Measurements from ENCODE around the gene DHX35. TPM values are rescaled to one million over a fixed set of nuclear protein-coding genes. Genes with fewer than 3 reads are reported as not detected.

Gene DHX35
- total and polyA plus RNA-seq, 2 donors from 2014 or later: 6.9 to 11.0 TPM

DNA sequence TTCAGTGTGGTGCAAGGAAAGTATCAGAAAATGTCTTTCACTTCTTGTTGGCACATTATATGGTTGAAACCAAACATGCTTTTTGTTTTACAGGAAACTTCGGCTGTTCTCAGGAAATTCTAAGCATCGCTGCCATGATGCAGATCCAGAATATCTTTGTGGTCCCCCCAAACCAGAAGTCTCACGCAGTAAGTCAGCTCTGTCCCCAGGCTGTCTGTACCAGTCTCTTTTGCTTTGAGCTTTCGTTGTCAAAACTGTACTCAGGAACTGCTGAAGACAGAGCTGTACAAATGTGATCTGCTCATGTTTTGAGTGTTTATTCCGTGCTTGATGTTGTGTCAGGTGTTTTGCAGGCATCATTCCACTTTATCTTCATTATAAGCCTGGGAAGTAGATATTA, 59.6 kb downstream of the DHX35 start:
- Histone ChIP-seq H3K9ac (ENCODE audit: low read length in 3 of 3) (no peak overlapping the region), H3K36me3 (ENCODE audit: control insufficient read depth in 2 of 3, insufficient read depth in 3 of 3, low read length in 3 of 3) (peaks cover 3 to 49% (median 40%) of the 10 kb centered on the region in 3 donors), H3K27ac (ENCODE audit: low read depth in 2 of 2, low read length in 2 of 2) (no peak overlapping the region), H3K27me3 (ENCODE audit: control insufficient read depth, insufficient read depth, low read length) (no peaks in the 10 kb centered on the region), H3K9me3 (ENCODE audit: control insufficient read depth in 2 of 3, insufficient read depth in 1 of 3, low read length in 3 of 3) (no peaks in the 10 kb centered on the region), H3K4me1 (ENCODE audit: control insufficient read depth in 2 of 3, insufficient read depth in 2 of 3, low read depth in 1 of 3, low read length in 3 of 3) (no peaks in the 10 kb centered on the region), H3K4me3 (ENCODE audit: low read length in 3 of 3) (no peak overlapping the region)
- no peak for FAIRE-seq
- intact Hi-C loops (cut with DNase I): no loop called here
- TF ChIP-seq, protein P1, sequence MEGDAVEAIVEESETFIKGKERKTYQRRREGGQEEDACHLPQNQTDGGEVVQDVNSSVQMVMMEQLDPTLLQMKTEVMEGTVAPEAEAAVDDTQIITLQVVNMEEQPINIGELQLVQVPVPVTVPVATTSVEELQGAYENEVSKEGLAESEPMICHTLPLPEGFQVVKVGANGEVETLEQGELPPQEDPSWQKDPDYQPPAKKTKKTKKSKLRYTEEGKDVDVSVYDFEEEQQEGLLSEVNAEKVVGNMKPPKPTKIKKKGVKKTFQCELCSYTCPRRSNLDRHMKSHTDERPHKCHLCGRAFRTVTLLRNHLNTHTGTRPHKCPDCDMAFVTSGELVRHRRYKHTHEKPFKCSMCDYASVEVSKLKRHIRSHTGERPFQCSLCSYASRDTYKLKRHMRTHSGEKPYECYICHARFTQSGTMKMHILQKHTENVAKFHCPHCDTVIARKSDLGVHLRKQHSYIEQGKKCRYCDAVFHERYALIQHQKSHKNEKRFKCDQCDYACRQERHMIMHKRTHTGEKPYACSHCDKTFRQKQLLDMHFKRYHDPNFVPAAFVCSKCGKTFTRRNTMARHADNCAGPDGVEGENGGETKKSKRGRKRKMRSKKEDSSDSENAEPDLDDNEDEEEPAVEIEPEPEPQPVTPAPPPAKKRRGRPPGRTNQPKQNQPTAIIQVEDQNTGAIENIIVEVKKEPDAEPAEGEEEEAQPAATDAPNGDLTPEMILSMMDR (IDR thresholded peaks at IDR 0.05; ENCODE audit: borderline replicate concordance, extremely low read depth, insufficient read depth): no peak
- DNase-seq: no peak

DNA sequence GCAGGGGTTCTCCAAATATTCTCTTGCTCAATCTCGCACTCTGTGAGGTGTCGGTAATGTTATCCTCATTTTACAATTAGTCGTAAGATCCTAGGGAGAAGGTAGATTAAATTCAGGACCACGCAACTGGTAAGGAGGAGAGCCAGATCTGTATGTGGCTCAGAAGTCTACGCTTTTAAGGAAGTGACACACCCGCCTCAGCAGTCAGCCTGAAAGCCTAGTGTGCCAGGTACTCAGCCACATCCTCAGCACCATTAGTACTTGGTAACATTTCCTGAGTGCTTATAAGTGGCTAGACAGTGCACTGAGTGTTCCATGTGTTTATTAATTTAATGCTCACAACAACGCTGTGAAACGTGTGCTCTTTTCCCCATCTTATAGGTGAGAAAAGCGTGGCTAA, 63.7 kb downstream of the DHX35 start:
- intact Hi-C loops (cut with DNase I): no loop called here

DNA sequence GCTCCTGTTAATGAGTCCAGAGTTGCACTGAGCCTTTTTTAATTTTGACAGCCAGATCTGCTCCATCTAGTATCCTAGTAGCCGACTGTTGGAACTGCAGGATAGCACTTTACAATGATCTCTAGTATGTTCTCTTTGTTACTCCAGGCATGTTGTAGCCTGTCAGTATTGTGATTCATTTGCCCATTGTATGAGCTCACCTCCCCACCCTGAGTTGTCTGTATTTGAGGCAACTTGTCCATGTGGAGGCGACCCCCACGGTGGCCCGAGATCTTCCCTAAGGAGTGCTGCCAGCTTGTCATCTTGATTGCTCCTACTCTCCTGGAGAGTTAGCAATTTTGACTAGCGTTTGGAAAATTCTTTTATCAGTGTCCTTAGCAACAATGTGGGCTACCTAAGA, 67.2 kb downstream of the DHX35 start:
- FAIRE-seq: no peak
- no peaks in the 10 kb centered on the region for H3K27me3 ChIP-seq (ENCODE audit: control insufficient read depth, insufficient read depth, low read length)

More for the DNA sequence above, 63.7 kb downstream of the DHX35 start:
- FAIRE-seq: no peak
- DNase-seq: no peak
- H3K36me3 ChIP-seq (ENCODE audit: control insufficient read depth in 2 of 3, insufficient read depth in 3 of 3, low read length in 3 of 3): peaks cover 3 to 52% (median 34%) of the 10 kb centered on the region in 3 donors
- H3K27ac ChIP-seq (ENCODE audit: low read depth in 2 of 2, low read length in 2 of 2): no peak overlapping the region
- H3K4me3 ChIP-seq (ENCODE audit: low read length in 3 of 3): no peak overlapping the region
- H3K4me1 ChIP-seq (ENCODE audit: control insufficient read depth in 2 of 3, insufficient read depth in 2 of 3, low read depth in 1 of 3, low read length in 3 of 3): no peaks in the 10 kb centered on the region
- no peaks in the 10 kb centered on the region for H3K27me3 ChIP-seq (ENCODE audit: control insufficient read depth, insufficient read depth, low read length)
- no peak overlapping the region for H3K9ac ChIP-seq (ENCODE audit: low read length in 3 of 3)
- no peaks in the 10 kb centered on the region for H3K9me3 ChIP-seq (ENCODE audit: control insufficient read depth in 2 of 3, insufficient read depth in 1 of 3, low read length in 3 of 3)
- TF ChIP-seq, protein P1 (IDR thresholded peaks at IDR 0.05; ENCODE audit: borderline replicate concordance, extremely low read depth, insufficient read depth): no peak

More for the DNA sequence above, 67.2 kb downstream of the DHX35 start:
- no peak overlapping the region for H3K9ac ChIP-seq (ENCODE audit: low read length in 3 of 3)
- peaks cover 0 to 33% (median 20%) of the 10 kb centered on the region in 3 donors for H3K36me3 ChIP-seq (ENCODE audit: control insufficient read depth in 2 of 3, insufficient read depth in 3 of 3, low read length in 3 of 3)
- H3K27ac ChIP-seq (ENCODE audit: low read depth in 2 of 2, low read length in 2 of 2): no peak overlapping the region
- intact Hi-C loops (cut with DNase I): no loop called here
- TF ChIP-seq, protein P1 (IDR thresholded peaks at IDR 0.05; ENCODE audit: borderline replicate concordance, extremely low read depth, insufficient read depth): no peak
- H3K4me3 ChIP-seq (ENCODE audit: low read length in 3 of 3): no peak overlapping the region
- no peaks in the 10 kb centered on the region for H3K9me3 ChIP-seq (ENCODE audit: control insufficient read depth in 2 of 3, insufficient read depth in 1 of 3, low read length in 3 of 3)
- DNase-seq: no peak
- H3K4me1 ChIP-seq (ENCODE audit: control insufficient read depth in 2 of 3, insufficient read depth in 2 of 3, low read depth in 1 of 3, low read length in 3 of 3): no peaks in the 10 kb centered on the region

Measured in kidney (tissue), 14 donors.